Peyer's patch (tissue), 4 donors: ENCODE measurements around the gene TMCC1. TPM values are rescaled to one million over a fixed set of nuclear protein-coding genes. Genes with fewer than 3 reads are reported as not detected.

Source experiments
- DNase-seq, 3 donors: peaks; one replicate each; pipeline ENCODE4 v3.0.0-alpha.2; 2017 to 2019
- H3K27ac ChIP-seq, 4 donors: fragments of 200-600 bp; sonication (generic); one replicate each; pipeline ENCODE4 v1.5.1; 2016 to 2019
- H3K27me3 ChIP-seq, 2 donors: fragments of 200-600 bp; sonication (generic); one replicate each; pipeline ENCODE4 v1.5.1; 2019
- H3K36me3 ChIP-seq, 3 donors: fragments of 200-600 bp; sonication (generic); one replicate each; pipeline ENCODE4 v1.5.1; 2016 to 2019
- H3K4me1 ChIP-seq, 4 donors: fragments of 200-600 bp; sonication (generic); one replicate each; pipeline ENCODE4 v1.5.1; 2016 to 2019
- H3K4me3 ChIP-seq, 4 donors: fragments of 200-600 bp; sonication (generic); 1 replicate in 3 of 4; 2 replicates in 1 of 4; pipeline ENCODE4 v1.5.1; 2016 to 2019; ENCODE audit warnings: mild to moderate bottlenecking in 1 of 4
- H3K9me3 ChIP-seq, 4 donors: fragments of 200-600 bp; sonication (generic); one replicate each; pipeline ENCODE4 v1.5.1; 2016 to 2019; ENCODE audit warnings: mild to moderate bottlenecking in 1 of 4
- CTCF ChIP-seq, 6 experiments: fragments of 450-650 bp in 4 of 6; fragments of 200-600 bp in 2 of 6; sonication (generic) in 1 of 6; IDR thresholded peaks; one replicate each; pipeline ENCODE4 v1.5.1; 2017 to 2019; ENCODE audit warnings: antibody characterized with exemption in 6 of 6, mild to moderate bottlenecking in 3 of 6, moderate library complexity in 1 of 6
- POLR2A ChIP-seq, 2 donors: fragments of 450-650 bp; IDR thresholded peaks; one replicate each; pipeline ENCODE4 v1.5.1; 2017; ENCODE audit warnings: antibody characterized with exemption in 2 of 2, mild to moderate bottlenecking in 2 of 2, moderate library complexity in 2 of 2
- total RNA-seq, 4 donors: library from RNA; depleted of rRNA; stranded (reverse); fragments of >200 nt; gene quantifications; one replicate each; pipeline ENCODE4 v1.1.0, GENCODE V29; 2016

TMCC1 gene
- total RNA-seq, 4 donors from 2014 or later, result 12.9 to 33.1 (median 23.7) TPM

- no peak overlapping the region for H3K27ac ChIP-seq
- no peaks in the 10 kb centered on the region for H3K9me3 ChIP-seq
- TF ChIP-seq POLR2A (IDR thresholded peaks at IDR 0.05) (no peak), CTCF (IDR thresholded peaks at IDR 0.05) (no peak)
- H3K36me3 ChIP-seq, result peaks cover 0 to 3% (median 0%) of the 10 kb centered on the region in 3 donors
- no peak for DNase-seq
- no peak overlapping the region for H3K4me3 ChIP-seq
- H3K27me3 ChIP-seq, result no peaks in the 10 kb centered on the region
- peaks cover 0 to 6% (median 0%) of the 10 kb centered on the region in 4 donors for H3K4me1 ChIP-seq
These were observed 47.6 kb downstream of the TMCC1 start for GRCh38 chr3:129845956-129846355.

- Histone ChIP-seq H3K9me3 (no peaks in the 10 kb centered on the region), H3K27ac (no peak overlapping the region), H3K4me3 (no peak overlapping the region), H3K4me1 (peaks cover 0 to 16% (median 0%) of the 10 kb centered on the region in 4 donors), H3K36me3 (no peaks in the 10 kb centered on the region), H3K27me3 (no peaks in the 10 kb centered on the region)
- no peak for DNase-seq
- TF ChIP-seq CTCF (IDR thresholded peaks at IDR 0.05) (peak in 3 of 6 experiments; percentile 27 to 51 (median 33)), POLR2A (IDR thresholded peaks at IDR 0.05) (no peak)
These were observed 52.7 kb downstream of the TMCC1 start for GRCh38 chr3:129840707-129841360.

- H3K4me1 ChIP-seq, result peaks cover 0 to 16% (median 0%) of the 10 kb centered on the region in 4 donors
These were observed 55.4 kb downstream of the TMCC1 start for GRCh38 chr3:129838086-129838485.

GRCh38 chr3:129837065-129837642 is 56.4 kb downstream of the TMCC1 start:
- Histone ChIP-seq H3K27me3 (no peaks in the 10 kb centered on the region), H3K27ac (no peak overlapping the region), H3K4me3 (no peak overlapping the region), H3K4me1 (peaks cover 0 to 17% (median 0%) of the 10 kb centered on the region in 4 donors), H3K9me3 (no peaks in the 10 kb centered on the region), H3K36me3 (no peaks in the 10 kb centered on the region)
- TF ChIP-seq CTCF (IDR thresholded peaks at IDR 0.05), result no peak
- TF ChIP-seq POLR2A (IDR thresholded peaks at IDR 0.05), result no peak
- DNase-seq, result no peak

More at GRCh38 chr3:129838086-129838485, 55.4 kb downstream of the TMCC1 start:
- H3K27ac ChIP-seq, result no peak overlapping the region
- no peaks in the 10 kb centered on the region for H3K27me3 ChIP-seq
- TF ChIP-seq CTCF (IDR thresholded peaks at IDR 0.05) (no peak), POLR2A (IDR thresholded peaks at IDR 0.05) (no peak)
- no peaks in the 10 kb centered on the region for H3K36me3 ChIP-seq
- H3K9me3 ChIP-seq, result no peaks in the 10 kb centered on the region
- H3K4me3 ChIP-seq, result no peak overlapping the region
- no peak for DNase-seq

- peaks cover 0 to 21% (median 0%) of the 10 kb centered on the region in 4 donors for H3K4me1 ChIP-seq
- no peak overlapping the region for H3K27ac ChIP-seq
- H3K36me3 ChIP-seq, result no peaks in the 10 kb centered on the region
- H3K27me3 ChIP-seq, result no peaks in the 10 kb centered on the region
- no peak for TF ChIP-seq CTCF (IDR thresholded peaks at IDR 0.05)
- no peak for TF ChIP-seq POLR2A (IDR thresholded peaks at IDR 0.05)
- no peak overlapping the region for H3K4me3 ChIP-seq
- no peaks in the 10 kb centered on the region for H3K9me3 ChIP-seq
- DNase-seq, result no peak
These were observed 57.0 kb downstream of the TMCC1 start for GRCh38 chr3:129836381-129837064.
